Large intestine (tissue), 3 donors: Measurements from ENCODE around the gene CD40LG. TPM values are rescaled to one million over a fixed set of nuclear protein-coding genes. Genes with fewer than 3 reads are reported as not detected.

Experiments used
- DNase-seq, 2 donors: peaks; one replicate each; pipeline versions ENCODE4 v3.0.0 to v3.0.0-alpha.2; 2013
- H3K27ac ChIP-seq: one replicate; pipeline ENCODE4 v1.5.1; 2013; ENCODE audit warnings: low read length
- H3K27me3 ChIP-seq: 2 replicates; pipeline ENCODE4 v1.6.1; 2013; ENCODE audit warnings: low read length; ENCODE audit not compliant: control insufficient read depth, insufficient read depth
- H3K36me3 ChIP-seq: 2 replicates; pipeline ENCODE4 v1.6.1; 2013; ENCODE audit warnings: low read length; ENCODE audit not compliant: control insufficient read depth, insufficient read depth
- H3K4me1 ChIP-seq: one replicate; pipeline ENCODE4 v1.6.1; 2013; ENCODE audit warnings: low read length; ENCODE audit not compliant: control insufficient read depth, insufficient read depth
- H3K4me3 ChIP-seq: one replicate; pipeline ENCODE4 v1.5.1; 2013; ENCODE audit warnings: low read length
- H3K9me3 ChIP-seq: one replicate; pipeline ENCODE4 v1.6.1; 2013; ENCODE audit warnings: mild to moderate bottlenecking, low read depth, low read length, moderate library complexity; ENCODE audit not compliant: control insufficient read depth
- WGBS: methylation state at CpG from one replicate; pipeline ENCODE4 v1.1.5; 2013; ENCODE audit warnings: low lambda C conversion rate; ENCODE audit not compliant: insufficient coverage; 5-methylcytosine and 5-hydroxymethylcytosine counted together
- polyA plus RNA-seq: library from polyadenylated mRNA; unstranded; fragments of 120-200 nt; gene quantifications from one replicate; pipeline ENCODE4 v1.2.1, GENCODE V29; 2013

CD40LG gene
- polyA plus RNA-seq, 1 donor: 0.81 TPM

GRCh38 chrX:136666088-136666487 lies 18.1 kb downstream of the CD40LG start:
- no peak overlapping the region for H3K27ac ChIP-seq
- no CpG with 5 or more reads among the region's 1 CpG for WGBS
- no peaks in the 10 kb centered on the region for H3K36me3 ChIP-seq
- no peaks in the 10 kb centered on the region for H3K9me3 ChIP-seq
- no peak for DNase-seq
- no peak overlapping the region for H3K4me3 ChIP-seq
- H3K27me3 ChIP-seq: no peaks in the 10 kb centered on the region
- no peaks in the 10 kb centered on the region for H3K4me1 ChIP-seq

GRCh38 chrX:136667446-136668168 lies 19.6 kb downstream of the CD40LG start:
- H3K27me3 ChIP-seq: no peaks in the 10 kb centered on the region
- H3K36me3 ChIP-seq: no peaks in the 10 kb centered on the region
- DNase-seq: no peak
- no CpG with 5 or more reads among the region's 10 CpGs for WGBS
- no peak overlapping the region for H3K4me3 ChIP-seq
- no peaks in the 10 kb centered on the region for H3K4me1 ChIP-seq
- no peak overlapping the region for H3K27ac ChIP-seq
- H3K9me3 ChIP-seq: no peaks in the 10 kb centered on the region

DNA sequence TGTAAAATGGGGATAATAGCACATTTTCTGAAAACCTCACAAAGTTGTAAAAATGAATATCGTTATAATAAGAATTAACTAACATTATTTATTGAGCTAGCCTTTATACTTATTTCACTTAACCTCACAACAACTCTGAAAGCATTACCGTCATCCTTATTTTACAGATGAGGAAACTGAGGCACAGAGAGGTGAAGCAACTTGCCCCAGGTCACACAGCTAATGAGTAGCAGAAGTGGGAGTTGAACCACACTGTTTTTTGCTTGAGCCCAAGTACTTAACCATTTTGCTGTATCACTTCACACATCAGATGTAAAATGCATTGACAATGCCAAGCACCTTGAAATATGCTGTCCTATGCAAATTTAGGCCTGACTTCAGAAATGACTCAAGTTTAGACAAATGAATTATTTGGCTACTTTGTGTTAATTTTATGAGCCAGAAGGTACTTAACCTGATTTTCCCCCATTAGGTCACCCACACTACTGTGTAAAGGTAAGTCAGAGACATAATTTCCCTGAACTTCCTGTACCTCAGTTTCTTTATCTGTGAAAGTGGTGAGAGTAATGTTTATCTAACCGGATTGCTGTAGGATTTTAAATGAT lies 23.1 kb downstream of the CD40LG start:
- H3K36me3 ChIP-seq: no peaks in the 10 kb centered on the region
- no CpG with 5 or more reads among the region's 3 CpGs for WGBS
- no peak overlapping the region for H3K4me3 ChIP-seq
- H3K27ac ChIP-seq: no peak overlapping the region
- no peaks in the 10 kb centered on the region for H3K4me1 ChIP-seq
- no peaks in the 10 kb centered on the region for H3K27me3 ChIP-seq
- DNase-seq: no peak
- no peaks in the 10 kb centered on the region for H3K9me3 ChIP-seq

DNA sequence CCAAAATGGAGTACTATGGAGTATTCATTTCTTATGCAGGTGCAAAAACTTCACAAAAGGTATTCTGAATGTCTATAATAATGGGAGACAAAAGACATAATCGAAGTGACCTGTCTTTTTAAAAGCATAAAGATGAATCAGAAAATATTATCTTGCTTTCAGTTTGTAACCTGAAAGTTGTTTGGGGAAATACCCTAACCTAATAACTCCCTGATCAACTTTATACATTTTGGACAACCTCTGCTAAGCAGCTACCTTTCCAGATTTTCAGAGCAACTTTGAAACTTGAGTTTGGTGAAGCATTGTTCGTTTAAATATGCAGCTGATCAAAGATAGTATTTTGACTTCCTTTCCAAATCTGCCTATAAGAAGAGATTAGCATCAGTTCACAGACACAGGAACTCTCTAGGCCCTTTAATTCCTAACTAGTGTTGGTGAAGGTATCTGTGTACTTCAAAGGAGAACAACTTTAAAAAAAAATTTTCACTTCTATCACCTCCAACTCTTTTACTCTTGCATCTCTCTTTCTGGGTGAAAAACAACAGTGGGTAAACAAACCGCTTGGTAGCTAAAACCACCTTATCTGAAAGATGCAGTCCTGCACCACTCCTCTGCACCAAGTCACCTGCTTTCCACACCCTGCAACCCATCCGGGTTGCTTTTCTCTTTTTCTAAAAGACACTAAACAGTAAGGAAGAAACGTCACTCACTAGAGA lies 26.5 kb downstream of the CD40LG start:
- Histone ChIP-seq H3K27me3 (no peaks in the 10 kb centered on the region), H3K36me3 (no peaks in the 10 kb centered on the region), H3K9me3 (no peaks in the 10 kb centered on the region), H3K4me1 (no peaks in the 10 kb centered on the region), H3K27ac (no peak overlapping the region), H3K4me3 (no peak overlapping the region)
- no peak for DNase-seq
- 100% methylated on average over 1 of the region's 5 CpGs for WGBS

GRCh38 chrX:136679531-136679930 lies 31.6 kb downstream of the CD40LG start:
- H3K36me3 ChIP-seq: no peaks in the 10 kb centered on the region
- H3K27me3 ChIP-seq: no peaks in the 10 kb centered on the region
- H3K4me1 ChIP-seq: no peaks in the 10 kb centered on the region
- no peak overlapping the region for H3K27ac ChIP-seq
- no peak overlapping the region for H3K4me3 ChIP-seq
- H3K9me3 ChIP-seq: no peaks in the 10 kb centered on the region
- WGBS: no CpG with 5 or more reads among the region's 6 CpGs
- no peak for DNase-seq

GRCh38 chrX:136684120-136684519 lies 36.2 kb downstream of the CD40LG start:
- Histone ChIP-seq H3K27ac (no peak overlapping the region), H3K4me3 (no peak overlapping the region), H3K36me3 (no peaks in the 10 kb centered on the region), H3K27me3 (no peaks in the 10 kb centered on the region), H3K9me3 (no peaks in the 10 kb centered on the region), H3K4me1 (no peaks in the 10 kb centered on the region)
- no peak for DNase-seq
- no CpG with 5 or more reads among the region's 5 CpGs for WGBS

DNA sequence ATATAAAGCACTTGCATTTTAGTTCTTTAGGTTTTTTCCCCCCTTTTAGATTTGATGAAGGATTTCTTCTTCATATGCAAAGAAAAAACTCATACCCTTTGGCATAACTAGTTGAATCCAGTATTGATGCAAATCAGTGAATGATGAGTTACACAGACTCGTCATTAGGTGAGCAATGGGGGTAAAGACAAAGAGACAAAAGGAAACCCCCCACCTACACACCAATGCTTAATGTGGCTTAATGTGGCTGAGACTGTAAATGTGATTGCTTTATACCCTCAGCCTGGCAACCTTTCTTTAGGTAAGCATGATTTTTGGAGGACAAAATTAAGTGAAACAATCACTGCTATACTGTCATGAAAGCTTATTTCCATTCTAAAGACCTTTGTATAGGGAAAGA lies 39.5 kb downstream of the CD40LG start:
- no CpG with 5 or more reads among the region's 1 CpG for WGBS

GRCh38 chrX:136689436-136689835 lies 41.5 kb downstream of the CD40LG start:
- no peak for DNase-seq
- WGBS: no CpG with 5 or more reads among the region's 6 CpGs
- no peak overlapping the region for H3K27ac ChIP-seq

More for the DNA sequence above, 39.5 kb downstream of the CD40LG start:
- Histone ChIP-seq H3K36me3 (no peaks in the 10 kb centered on the region), H3K27me3 (no peaks in the 10 kb centered on the region), H3K27ac (no peak overlapping the region), H3K4me3 (no peak overlapping the region), H3K9me3 (no peaks in the 10 kb centered on the region), H3K4me1 (no peaks in the 10 kb centered on the region)
- DNase-seq: no peak

DNA sequence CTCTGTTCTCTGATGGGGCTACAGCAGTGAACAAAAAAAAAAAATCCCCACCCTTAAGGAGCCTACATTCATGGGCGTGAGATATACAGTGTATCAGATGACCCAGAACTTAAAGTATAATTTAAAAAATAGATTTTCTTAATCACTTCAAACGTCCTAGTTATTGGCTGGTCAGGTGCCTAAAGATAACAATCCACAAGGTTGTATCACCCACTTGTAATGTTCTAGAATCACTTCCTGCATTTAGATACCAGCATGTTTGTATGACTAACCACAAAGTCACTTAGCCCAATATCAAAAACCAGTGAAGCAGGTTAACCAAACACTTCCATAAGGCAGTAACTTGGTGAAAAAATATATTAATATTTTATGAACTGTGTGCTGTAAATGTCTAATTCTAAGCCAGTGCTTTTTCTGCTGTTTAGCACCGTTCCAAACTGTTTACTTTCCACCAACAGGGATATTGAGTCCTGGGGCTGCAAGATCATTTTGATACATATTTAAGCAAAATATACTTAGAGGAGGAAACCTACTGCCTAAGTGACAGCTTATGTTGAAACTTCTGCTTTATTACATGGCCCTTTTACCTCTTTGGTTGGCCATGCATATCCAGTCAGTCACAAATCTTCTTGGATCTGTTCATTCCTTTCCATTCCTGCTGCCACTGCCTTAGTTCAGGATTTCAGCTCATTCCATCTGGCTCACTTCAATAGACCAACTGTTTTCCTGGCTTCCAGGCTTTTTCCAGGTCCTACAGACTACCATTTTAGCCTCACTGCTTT lies 43.3 kb downstream of the CD40LG start:
- no peaks in the 10 kb centered on the region for H3K36me3 ChIP-seq
- no peak overlapping the region for H3K4me3 ChIP-seq
- no peak for DNase-seq
- no CpG with 5 or more reads among the region's 3 CpGs for WGBS
- H3K4me1 ChIP-seq: no peaks in the 10 kb centered on the region
- no peak overlapping the region for H3K27ac ChIP-seq
- no peaks in the 10 kb centered on the region for H3K9me3 ChIP-seq
- no peaks in the 10 kb centered on the region for H3K27me3 ChIP-seq

More at GRCh38 chrX:136689436-136689835, 41.5 kb downstream of the CD40LG start:
- Histone ChIP-seq H3K27me3 (no peaks in the 10 kb centered on the region), H3K36me3 (no peaks in the 10 kb centered on the region), H3K4me3 (no peak overlapping the region), H3K9me3 (no peaks in the 10 kb centered on the region), H3K4me1 (no peaks in the 10 kb centered on the region)

DNA sequence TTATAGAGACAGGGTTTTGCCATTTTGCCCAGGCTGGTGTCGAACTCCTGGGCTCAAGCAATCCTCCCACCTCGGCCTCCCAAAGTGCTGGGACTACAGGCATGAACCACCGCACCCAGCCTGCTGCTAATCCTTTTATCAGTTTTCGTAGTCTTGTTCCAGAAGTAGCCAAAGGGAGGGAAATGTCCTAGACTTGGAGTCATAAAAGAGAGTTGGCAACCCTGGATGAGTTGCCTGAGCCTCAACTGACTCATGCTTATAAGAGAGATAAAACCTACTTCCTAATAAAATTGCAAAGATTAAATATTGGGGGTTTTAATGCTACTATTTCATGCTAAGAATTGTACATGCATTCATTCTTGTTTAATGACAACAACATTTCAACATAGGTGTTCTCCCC lies 44.3 kb downstream of the CD40LG start:
- Histone ChIP-seq H3K4me1 (no peaks in the 10 kb centered on the region), H3K9me3 (no peaks in the 10 kb centered on the region), H3K27ac (no peak overlapping the region), H3K4me3 (no peak overlapping the region), H3K27me3 (no peaks in the 10 kb centered on the region), H3K36me3 (no peaks in the 10 kb centered on the region)
- no peak for DNase-seq
- WGBS: no CpG with 5 or more reads among the region's 4 CpGs
